C1 segment of cervical spinal cord (tissue), 14 donors: Measurements from ENCODE around the gene OR52E5.

ENCODE experiments used
- DNase-seq, 14 donors: peaks; one replicate each; lab custom pipeline; 2025; lab: John Stamatoyannopoulos, UW

Gene OR52E5

DNA sequence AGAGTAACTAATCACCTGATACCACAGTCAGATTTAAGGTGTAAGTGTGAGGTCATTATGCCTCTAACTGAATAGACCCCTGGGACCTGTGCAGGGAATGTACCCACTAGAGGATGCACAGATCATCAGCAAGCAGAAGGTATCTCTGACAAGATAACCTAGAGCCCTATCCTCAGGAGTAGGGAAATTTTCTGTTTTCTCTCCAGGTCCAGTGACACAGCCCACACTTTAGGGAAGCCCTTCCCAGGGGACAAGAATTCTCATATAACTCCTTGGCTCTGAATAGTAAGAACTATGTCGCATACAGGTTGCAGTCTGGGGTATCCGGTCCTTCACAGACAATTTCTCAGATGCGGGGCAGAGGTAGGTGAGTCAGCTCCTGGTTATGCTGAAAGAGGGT lies at the start of gene OR52E5:
OR52E5 (plus strand) TSS at position 301 of the 400 bp plus-strand sequence. CDS start 7,569 bp downstream, outside the sequence.
- no peak for DNase-seq

- no peak for DNase-seq
Observed at GRCh38 chr11:5846701-5847100, 46.3 kb upstream of the OR52E5 start.

GRCh38 chr11:5847711-5848110 lies 45.3 kb upstream of the OR52E5 start:
- no peak for DNase-seq

DNA sequence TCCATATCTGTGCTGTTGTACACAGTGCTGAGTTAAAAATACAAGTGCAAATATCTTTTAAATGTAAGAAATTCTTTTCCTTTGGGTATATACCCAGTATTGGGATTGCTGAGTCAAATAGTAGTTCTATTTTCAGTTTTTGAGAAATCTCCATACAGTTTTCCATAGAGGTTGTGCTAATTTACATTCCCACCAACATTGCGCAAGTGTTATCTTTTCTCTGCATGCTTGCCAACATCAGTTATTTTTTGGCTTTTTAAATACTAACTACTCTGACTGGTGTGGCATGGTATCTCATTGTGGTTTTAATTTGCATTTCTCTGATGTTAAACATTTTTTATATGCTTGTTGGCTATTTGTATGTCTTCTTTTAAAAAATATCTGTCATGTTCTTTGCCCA lies 42.0 kb upstream of the OR52E5 start:
- no peak for DNase-seq

- no peak for DNase-seq
Observed at GRCh38 chr11:5857590-5857989, 35.4 kb upstream of the OR52E5 start, which contains the start of gene OR52E8. TSS of gene OR52E8 (minus strand) at chr11:5857690. CDS start at chr11:5857690, 0 bp downstream.

GRCh38 chr11:5865826-5866225 lies 27.2 kb upstream of the OR52E5 start:
- no peak for DNase-seq

GRCh38 chr11:5878564-5878963 lies 14.4 kb upstream of the OR52E5 start:
- DNase-seq, result no peak

GRCh38 chr11:5880329-5880728 lies 12.7 kb upstream of the OR52E5 start, which contains the start of gene OR52E4:
TSS of gene OR52E4 (plus strand) at chr11:5880629. CDS start at chr11:5884293, 3,664 bp downstream.
- no peak for DNase-seq

GRCh38 chr11:5881756-5882155 lies 11.3 kb upstream of the OR52E5 start:
- DNase-seq, result no peak

- DNase-seq, result no peak
Observed at GRCh38 chr11:5887172-5887571, 5.8 kb upstream of the OR52E5 start.

DNA sequence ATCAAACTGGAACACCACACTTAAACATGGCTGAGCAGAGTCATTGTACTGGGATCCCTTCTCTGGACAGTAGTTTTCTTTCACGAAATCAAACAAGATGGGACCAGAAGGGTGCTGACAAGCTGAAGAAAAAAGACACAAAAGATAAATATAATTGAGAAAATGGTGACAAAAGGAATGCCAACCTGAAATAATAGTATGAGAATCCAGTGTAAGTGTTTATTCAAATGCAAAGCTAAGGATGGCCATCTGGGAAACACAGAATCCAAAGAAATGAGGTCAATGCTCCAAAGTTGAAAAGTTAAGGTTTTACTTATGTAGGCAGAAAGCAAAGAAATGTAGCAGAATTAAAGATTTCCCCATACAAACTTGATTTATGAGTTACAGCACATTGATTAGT lies 5.3 kb upstream of the OR52E5 start:
- DNase-seq, result no peak

GRCh38 chr11:5891216-5891800 lies 1.7 kb upstream of the OR52E5 start:
- DNase-seq, result no peak

DNA sequence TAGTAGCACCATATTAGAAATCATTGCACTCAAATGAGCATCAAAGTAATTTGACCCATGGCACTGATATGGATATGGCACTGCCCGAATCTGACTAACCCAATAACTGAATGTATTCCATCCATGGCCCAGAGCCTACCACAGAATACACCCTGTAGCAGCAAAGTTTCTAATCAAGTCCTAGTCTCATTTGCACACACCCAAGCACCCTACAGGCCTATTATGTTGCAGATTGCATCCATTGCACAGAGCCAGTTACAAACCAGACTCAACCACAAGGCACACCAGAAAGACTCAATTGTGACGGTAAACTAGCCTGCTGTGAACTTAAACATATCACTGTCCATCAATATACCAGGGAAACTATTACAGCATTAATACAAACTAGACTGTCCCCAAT lies 6.5 kb downstream of the OR52E5 start:
- no peak for DNase-seq

GRCh38 chr11:5910540-5910939 lies 17.5 kb downstream of the OR52E5 start:
- no peak for DNase-seq

- no peak for DNase-seq
Observed at GRCh38 chr11:5922749-5923426, 29.9 kb downstream of the OR52E5 start.

DNA sequence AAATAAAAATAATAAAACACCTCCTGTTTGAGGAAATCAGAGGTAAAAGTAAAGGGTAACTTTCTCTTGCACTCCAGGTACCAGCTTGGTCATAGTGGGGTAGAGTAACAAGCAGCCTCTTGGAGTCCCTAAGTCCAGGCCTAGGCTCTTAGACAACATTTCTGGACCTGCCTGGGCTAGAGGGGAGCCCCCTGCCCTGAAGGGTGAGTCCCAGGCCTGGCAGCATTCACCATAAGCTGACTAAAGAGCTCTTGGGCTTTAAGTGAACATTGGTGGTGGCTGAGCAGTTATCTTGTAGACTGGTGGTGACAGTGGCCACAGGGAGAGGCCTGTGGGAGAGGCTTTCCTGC lies 30.4 kb downstream of the OR52E5 start:
- DNase-seq, result no peak

DNA sequence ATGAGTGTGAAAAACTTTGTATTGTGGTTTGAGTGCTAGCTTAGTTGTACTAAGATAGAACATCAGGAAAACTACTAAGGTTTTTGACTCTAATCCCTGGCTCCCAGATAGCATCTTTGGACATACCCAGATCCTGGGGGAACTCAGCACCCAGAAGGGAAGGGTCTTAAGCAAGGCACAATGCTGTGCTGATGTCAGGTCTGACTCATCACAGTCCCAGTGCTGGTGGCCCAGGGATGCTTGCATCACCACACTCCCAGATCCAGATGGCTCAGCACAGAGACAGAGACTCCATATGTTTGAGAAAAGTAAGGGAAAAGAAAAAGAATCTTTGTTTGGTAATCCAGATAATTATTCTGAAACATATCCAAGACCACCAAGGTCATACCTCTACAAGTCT lies 30.8 kb downstream of the OR52E5 start:
- DNase-seq, result no peak

GRCh38 chr11:5928271-5928670 lies 35.3 kb downstream of the OR52E5 start:
- no peak for DNase-seq

GRCh38 chr11:5928811-5929210 lies 35.8 kb downstream of the OR52E5 start:
- DNase-seq, result no peak

DNA sequence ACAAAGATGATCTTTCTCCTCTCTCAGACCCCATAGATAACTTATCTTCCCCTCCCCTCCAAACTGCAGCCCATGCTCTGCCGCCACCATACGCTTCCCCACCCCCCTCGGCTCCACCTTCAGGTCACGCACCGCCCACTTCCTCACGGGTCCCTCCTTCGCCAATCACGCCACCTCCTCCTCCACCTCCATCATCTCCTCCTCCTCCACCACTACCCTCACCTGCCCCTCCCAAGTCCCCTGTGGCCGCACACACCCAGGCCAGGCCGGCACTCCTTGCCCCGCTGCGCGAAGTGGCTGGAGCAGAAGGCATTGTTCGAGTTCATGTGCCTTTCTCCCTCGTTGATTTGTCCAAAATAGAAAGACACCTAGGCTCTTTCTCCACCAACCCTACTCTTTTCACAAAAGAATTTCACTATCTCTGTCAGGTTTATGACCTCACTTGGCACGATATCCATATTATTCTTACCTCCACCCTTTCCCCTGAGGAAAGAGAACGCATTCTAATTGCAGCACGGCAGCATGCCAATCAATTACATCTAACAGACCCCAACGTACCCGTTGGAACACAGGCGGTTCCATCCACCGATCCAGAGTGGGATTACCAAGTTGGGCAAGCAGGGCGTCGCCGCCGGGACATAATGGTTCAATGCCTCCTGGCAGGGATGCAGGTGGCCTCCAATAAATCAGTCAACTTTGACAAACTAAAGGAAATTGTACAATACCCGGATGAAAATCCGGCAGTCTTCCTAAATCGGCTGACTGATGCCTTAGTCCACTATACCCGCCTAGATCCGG lies 36.8 kb downstream of the OR52E5 start:
- DNase-seq, result no peak

- DNase-seq, result no peak
Observed at GRCh38 chr11:5930614-5931013, 37.6 kb downstream of the OR52E5 start.

DNA sequence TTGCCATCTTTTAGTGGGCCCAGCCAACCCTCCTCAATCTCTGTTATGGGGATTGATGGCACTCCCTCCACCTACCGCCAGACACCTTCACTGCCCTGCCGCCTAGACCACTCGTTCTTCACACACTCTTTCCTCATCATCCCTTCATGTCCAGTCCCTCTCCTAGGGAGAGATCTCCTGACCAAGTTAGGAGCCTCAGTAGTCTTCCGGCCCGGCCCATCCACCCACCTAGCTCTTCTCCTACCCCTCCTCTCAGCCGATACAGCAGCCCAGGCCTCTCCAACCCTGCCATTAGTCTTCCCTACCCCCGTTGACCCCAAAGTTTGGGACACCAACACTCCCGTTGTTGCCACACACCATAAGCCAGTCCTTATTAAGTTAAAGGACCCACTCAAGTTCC lies 38.1 kb downstream of the OR52E5 start:
- no peak for DNase-seq

- no peak for DNase-seq
Observed at GRCh38 chr11:5932671-5933070, 39.7 kb downstream of the OR52E5 start.
